Endothelial cell of umbilical vein (primary cell): ENCODE measurements around the gene GZF1.

Experiments used
- EZH2 ChIP-seq: IDR thresholded peaks from 2 replicates; pipeline ENCODE4 v1.6.1; 2012; ENCODE audit warnings: borderline replicate concordance, low read depth, mild to moderate bottlenecking, moderate library complexity, low read length, inconsistent platforms; ENCODE audit not compliant: severe bottlenecking
- FOS ChIP-seq: IDR thresholded peaks from 2 replicates; pipeline ENCODE4 v1.6.1; 2011; ENCODE audit warnings: mild to moderate bottlenecking, low read length, moderate library complexity, borderline replicate concordance; ENCODE audit not compliant: insufficient read depth
- GATA2 ChIP-seq: IDR thresholded peaks from 2 replicates; pipeline ENCODE4 v1.7.0; 2011; ENCODE audit warnings: low read depth, mild to moderate bottlenecking, moderate library complexity, mixed read lengths, low read length; ENCODE audit not compliant: insufficient read length, insufficient read depth
- MYC ChIP-seq: IDR thresholded peaks from one replicate; pipeline ENCODE4 v1.6.1; 2011; ENCODE audit warnings: mild to moderate bottlenecking, low read depth, low read length
- POLR2A ChIP-seq: IDR thresholded peaks from 2 replicates; pipeline ENCODE4 v1.6.1; 2012; ENCODE audit warnings: low read depth, mild to moderate bottlenecking, control low read depth, low read length
- POLR2AphosphoS5 ChIP-seq: IDR thresholded peaks from 2 replicates; pipeline ENCODE4 v1.6.1; 2012; ENCODE audit warnings: low read depth, mild to moderate bottlenecking, control low read depth, low read length, moderate library complexity; ENCODE audit not compliant: insufficient read depth
- TF ChIP-seq, protein P1 (sequence below), 2 donors: IDR thresholded peaks; 1 replicate in 1 of 2; 2 replicates in 1 of 2; pipeline ENCODE4 v1.5.1; 2011; ENCODE audit warnings: low read length in 2 of 2, mild to moderate bottlenecking in 2 of 2, moderate library complexity in 2 of 2, control low read depth in 1 of 2, inconsistent platforms in 1 of 2, low read depth in 1 of 2; ENCODE audit not compliant: insufficient read depth in 1 of 2; ENCODE audit errors: extremely low read depth in 1 of 2
- TF ChIP-seq, protein P2 (sequence below): IDR thresholded peaks from 2 replicates; pipeline ENCODE4 v1.6.1; 2011; ENCODE audit not compliant: insufficient read depth, insufficient read length

GRCh38 chr20:23401051-23401450 lies 39.1 kb downstream of the GZF1 start:
- TF ChIP-seq GATA2: no peak
- TF ChIP-seq, protein P1, sequence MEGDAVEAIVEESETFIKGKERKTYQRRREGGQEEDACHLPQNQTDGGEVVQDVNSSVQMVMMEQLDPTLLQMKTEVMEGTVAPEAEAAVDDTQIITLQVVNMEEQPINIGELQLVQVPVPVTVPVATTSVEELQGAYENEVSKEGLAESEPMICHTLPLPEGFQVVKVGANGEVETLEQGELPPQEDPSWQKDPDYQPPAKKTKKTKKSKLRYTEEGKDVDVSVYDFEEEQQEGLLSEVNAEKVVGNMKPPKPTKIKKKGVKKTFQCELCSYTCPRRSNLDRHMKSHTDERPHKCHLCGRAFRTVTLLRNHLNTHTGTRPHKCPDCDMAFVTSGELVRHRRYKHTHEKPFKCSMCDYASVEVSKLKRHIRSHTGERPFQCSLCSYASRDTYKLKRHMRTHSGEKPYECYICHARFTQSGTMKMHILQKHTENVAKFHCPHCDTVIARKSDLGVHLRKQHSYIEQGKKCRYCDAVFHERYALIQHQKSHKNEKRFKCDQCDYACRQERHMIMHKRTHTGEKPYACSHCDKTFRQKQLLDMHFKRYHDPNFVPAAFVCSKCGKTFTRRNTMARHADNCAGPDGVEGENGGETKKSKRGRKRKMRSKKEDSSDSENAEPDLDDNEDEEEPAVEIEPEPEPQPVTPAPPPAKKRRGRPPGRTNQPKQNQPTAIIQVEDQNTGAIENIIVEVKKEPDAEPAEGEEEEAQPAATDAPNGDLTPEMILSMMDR (IDR thresholded peaks at IDR 0.05; ENCODE audit: extremely low read depth in 1 of 2, insufficient read depth in 1 of 2, low read depth in 1 of 2, low read length in 2 of 2): no peak
- TF ChIP-seq POLR2A: no peak
- TF ChIP-seq, protein P2, sequence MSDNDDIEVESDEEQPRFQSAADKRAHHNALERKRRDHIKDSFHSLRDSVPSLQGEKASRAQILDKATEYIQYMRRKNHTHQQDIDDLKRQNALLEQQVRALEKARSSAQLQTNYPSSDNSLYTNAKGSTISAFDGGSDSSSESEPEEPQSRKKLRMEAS: no peak
- no peak for TF ChIP-seq POLR2AphosphoS5
- no peak for TF ChIP-seq MYC
- TF ChIP-seq EZH2: no peak
- no peak for TF ChIP-seq FOS
